HS-5 (cell line): ENCODE data around the gene METTL21A.
A peak's percentile ranks its signal among the peaks of the same experiment; 100 is the strongest.
"Not testable (repeated sequence)": the region's sequence is repeated elsewhere in the genome, so short reads cannot be mapped to it uniquely, and the experiment has no call there.

Experiments used
- DNase-seq: peaks from one replicate; pipeline ENCODE4 v3.0.0-alpha.2; 2012; ENCODE audit warnings: low read depth

METTL21A gene

DNA sequence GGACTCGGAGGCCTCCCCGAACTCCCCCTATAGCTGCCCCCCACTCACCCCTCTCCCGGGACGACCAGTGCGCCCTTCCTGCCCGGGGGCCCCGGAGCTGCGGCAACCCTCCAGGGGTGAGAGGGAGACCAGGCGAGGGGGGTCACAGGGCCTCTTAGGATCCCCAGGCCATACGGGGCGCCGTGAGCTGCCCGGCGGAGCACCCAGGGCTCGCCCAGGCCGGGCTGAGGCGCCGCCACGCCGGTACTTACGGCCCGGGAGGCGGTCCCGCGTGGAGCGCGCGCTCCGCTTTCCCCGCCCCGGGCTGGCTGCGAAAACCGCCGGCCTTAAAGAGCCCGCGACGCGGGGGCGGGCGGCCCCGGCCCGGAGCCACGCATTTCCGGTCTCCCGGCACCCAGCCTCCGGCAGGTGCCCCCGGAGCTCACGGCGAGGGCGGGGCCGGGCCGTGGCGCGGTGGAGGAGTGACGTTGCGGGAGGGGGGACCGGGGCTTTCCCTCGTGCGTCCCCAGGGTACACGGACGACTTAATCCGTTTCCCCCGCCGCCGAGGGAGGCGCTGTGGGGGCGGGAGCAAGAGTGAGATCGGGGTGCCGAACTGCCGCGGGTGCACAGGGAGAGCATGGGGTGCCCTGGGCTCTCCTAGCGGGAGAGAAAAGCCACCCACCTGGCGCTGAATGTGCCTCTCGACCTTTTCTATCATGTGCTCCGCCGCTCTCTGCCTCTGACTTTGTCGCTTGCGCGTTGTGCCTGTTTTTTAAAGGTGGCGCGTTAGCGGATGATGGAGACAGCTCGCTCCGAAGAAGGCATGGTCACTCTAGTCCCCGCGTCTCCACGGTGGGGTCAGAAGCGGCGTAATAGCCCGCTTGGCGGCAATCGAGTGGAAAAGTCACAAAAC, at the start of gene METTL21A:
TSS of gene METTL21A (minus strand) at position 381 of the 894 bp plus-strand sequence. CDS start 1,019 bp downstream, outside the sequence.
- peak; percentile 58 for DNase-seq

DNA sequence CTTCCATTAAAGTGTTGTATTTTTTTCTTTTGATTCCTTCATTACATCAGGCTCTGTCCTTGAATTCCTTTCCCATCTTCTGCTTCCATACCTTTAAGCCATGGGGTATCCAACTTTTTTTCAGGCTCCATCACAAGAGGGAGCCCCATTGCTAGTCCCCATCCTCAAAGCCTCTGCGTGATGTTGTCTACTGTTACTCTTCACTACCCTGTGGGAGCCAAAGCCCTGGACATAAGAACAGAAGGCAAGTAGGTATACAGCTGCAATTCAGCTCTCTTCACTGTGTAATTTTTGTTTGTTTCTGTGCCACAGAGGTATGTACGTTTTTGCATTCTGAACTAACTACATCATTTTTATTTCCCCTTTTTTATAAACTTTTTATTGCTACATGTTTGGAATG, 49.6 kb upstream of the METTL21A start:
- no peak for DNase-seq

DNA sequence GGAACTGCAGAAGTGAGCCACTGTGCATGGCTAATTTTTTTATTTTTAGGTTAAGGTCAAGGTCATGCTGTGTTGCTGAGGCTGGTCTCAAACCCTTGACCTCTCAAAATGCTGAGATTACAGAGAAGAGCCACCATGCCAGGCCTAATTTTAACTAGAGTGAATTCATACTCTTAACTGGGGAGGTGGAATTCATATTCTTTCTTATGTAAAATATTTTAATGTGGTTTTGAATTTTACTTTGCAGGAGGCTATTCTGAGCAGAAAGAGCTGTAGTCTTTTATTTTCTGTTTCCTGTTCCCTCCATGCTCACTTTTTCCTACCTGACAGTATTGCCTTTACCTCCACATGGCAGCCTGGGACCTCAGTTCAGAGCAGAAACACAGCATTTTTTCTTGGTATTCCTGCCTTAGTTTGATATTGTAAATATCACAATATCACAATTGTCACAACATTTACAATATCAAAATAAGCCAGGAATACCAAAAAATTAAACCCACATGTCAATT, 49.1 kb upstream of the METTL21A start:
- DNase-seq: no peak

DNA sequence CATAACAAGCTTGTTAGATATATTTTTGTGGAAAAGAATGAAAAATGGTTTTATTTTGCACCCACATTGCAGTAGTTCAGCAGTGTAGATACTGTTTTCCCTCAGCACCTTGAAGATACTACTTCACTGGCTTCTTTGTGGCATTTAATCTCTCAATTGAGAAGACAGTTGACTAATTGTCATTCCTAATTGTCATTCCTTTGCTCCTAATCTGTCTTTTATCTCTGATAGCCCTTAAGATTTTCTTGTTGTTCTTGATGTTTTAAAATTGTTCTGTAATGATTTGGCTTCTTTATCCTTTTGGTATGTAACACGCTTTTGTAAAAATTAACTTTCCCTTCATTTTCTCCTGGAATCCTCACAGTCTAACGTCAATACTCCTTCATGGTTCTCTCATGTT, 48.2 kb upstream of the METTL21A start:
- DNase-seq: no peak

DNA sequence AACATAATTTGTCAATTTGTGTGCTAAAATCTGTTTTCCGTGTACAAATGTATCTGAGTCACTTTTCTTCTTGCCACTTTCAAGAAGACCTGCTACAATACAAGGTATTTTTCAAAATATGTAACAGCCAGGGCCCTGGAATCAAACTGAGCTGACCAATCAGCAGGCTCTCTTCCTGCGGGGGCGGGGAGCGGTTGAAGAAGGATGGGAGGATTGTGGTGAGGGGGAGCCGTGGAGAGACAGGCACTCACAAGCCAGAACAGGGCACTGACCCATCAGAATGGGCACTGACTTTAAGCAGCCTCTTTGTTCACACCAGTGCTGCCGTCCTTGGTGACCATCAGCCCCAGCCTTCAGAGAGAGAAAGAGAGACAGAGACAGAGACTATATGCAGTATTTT, 45.7 kb upstream of the METTL21A start:
- no peak for DNase-seq

DNA sequence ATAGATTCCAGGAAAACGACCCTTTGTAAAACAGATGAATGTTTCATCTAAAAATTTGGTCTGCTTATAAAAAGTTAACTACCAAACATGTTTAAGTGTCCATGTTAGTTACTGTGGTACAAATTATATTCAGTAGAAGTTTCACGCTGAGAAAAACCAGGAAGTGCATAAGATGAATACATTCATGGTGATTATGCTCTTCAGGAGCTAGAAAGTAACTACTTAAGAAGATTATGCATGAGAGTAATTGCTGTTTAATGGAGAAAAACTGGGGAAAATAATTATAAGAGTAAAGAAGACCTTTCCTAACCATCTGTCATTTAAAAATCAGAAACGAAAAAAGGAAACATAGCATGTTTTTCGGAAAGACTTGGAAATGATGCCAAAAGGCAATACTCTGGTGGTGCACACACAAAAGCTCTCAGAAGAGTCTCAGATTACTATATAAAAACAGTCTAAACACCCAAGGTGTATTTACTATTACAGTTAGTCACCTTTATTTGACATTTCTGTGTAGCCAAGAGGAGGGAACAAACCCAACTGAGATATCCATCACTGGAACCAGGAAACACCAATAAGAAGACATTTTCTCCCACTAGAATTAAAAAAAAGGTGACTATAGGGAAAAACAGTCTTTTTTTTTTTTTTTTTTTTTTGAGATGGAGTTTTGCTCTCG, 38.8 kb upstream of the METTL21A start:
- DNase-seq: no peak

DNA sequence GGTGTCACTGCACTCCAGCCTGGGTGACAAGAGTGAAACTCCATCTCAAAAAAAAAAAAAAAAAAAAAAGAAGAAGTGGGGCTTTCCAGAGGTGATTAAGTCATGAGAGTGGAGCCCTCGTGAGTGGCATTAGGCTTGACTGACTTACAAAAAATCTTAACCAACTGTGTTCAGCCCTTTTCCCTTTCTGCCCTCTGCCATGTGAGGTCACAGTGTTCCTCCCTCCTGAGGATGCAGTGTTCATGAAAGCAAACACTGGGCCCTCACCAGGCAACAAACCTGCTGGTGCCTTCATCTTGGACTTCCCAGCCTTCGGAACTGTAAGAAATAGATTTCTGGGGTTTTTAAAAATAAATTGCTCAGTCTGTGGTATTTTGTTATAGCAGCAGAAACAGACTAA, 37.0 kb upstream of the METTL21A start:
- DNase-seq: no peak

DNA sequence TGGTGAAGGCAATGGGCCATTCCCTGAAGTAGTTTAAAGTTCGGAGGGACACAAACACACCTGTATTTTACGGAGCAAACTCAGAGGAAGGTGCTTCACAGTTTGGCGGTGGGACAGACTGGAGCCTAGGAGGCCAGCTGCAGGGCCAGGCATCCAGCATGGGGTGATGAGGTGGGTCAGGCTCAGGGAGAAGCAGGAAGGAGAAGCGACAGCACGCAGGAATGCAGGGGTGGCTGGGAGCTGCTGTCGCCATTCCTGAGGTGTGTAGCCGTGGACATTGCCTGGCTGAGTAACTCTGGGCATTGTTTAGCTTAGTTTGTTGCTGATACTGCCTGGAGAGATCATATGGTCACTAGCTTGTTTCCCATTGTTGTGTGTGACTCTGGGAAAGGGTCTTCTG, 35.8 kb upstream of the METTL21A start:
- no peak for DNase-seq

DNA sequence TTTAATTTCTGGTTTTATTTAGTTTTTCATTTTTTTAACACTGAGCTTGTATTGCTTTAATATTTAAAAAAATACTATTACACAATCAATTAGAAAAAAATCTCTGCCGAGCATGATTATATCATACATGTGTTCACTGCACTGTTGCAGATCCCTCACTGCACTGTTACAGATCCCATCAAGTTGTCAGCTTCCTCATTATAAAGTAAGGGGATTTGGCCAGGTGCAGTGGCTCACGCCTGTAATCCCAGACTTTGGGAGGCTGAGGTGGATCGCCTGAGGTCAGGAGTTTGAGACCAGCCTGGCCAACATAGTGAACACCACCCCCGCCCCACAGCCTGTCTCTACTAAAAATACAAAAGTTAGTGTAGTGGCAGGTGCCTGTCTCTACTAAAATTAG, 33.0 kb upstream of the METTL21A start:
- no peak for DNase-seq

DNA sequence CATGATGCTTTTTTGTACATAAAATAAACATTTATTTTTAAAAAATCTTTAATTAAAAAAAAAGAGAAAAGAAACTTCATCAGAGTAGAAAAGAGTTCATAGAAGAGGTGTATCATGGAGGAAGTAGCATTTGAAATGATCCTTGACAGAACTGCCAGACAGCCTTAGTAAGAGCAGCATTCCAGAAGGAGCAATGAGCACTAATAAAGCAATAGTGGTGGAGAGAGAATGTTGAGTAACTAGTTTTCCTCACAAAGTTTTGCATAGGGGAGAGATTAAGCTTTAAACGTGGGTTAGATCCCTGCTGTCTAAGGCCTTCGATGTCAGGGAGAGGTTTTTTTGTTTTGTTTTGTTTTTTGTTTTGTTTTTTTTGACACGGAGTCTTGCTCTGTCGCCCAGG, 29.8 kb upstream of the METTL21A start:
- no peak for DNase-seq

DNA sequence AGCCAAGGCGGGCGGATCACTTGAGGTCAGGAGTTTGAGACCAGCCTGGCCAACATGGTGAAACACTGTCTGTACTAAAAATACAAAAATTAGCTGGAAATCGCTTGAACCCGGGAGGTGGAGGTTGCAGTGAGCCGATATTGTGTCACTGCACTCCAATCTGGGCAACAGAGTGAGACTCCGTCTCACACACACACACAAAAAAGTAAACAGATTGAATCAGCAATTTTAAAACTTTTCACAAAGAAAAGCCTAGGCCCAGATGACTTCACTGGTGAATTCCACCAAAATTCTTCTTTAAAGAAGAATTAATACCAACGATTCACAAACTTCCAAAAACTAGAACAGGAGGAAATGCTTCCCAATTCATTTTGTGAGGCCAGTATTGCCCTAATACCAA, 21.4 kb upstream of the METTL21A start:
- not testable (repeated sequence) for DNase-seq

DNA sequence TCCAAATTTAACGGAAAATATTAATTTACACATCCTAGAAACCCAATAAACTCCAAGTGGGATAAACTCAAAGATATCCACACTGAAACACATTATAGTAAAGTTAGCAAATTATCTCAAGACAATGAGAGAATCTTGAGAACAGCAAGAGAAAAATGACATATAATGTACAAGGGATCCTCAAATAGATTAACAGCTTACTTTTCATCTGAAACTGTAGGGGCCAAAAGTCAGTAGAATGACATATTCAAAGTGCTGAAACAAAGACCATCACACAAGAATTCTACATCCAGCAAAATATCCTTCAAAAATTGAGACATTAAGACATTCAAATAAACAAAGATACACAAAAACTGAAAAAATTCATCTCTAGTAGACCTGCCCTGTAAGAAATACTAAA, 18.7 kb upstream of the METTL21A start:
- no peak for DNase-seq

DNA sequence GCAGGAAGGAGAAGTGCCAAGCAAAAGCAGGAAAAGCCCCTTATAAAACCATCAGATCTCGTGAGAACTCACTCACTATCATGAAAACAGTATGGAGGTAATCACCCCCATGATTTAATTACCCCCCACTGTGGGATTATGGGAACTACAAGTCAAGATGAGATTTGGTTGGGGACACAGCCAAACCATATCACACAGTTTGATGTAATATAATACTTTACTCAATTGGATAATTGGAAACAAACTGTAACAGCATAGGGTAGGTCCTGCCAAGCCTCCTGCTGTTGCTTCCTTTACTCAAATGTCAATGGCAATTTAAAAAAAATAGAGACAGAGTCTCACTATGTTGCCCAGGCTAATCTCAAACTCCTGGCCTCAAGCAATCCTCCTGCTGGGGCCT, 15.5 kb upstream of the METTL21A start:
- DNase-seq: no peak

DNA sequence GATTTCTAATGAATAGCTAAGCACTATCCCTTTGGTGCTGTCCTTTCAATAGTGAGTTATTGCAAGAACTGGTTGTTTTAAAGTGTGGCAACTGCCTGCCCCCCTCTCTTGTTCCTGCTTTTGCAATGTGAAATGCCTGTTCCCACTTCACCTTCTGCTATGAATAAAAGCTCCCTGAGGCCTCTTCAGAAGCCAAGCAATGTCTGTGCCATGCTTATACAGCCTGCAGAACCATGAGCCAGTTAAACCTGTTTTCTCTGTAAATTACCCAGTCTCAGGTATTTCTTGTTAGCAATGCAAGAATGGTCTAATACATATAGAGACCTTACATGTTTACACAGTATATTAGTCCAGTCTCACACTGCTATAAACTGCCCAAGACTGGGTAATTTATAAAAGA, 15.0 kb upstream of the METTL21A start:
- DNase-seq: no peak

DNA sequence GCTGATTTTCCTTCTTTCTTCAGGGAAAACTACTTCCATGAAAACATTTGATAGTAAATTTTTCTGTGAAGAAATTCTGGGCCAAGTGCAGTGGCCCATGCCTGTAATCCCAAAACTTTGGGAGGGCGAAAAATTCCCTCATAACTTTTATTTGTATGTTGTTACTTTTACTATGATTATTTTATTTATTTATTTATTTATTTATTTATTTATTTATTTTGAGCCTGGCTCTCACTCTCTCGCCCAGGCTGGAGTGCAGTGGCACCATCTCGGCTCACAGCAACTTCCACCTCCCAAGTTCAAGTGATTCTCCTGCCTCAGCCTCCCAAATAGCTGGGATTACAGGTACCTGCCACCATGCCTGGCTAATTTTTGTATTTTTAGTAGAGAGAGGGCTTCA, 14.1 kb upstream of the METTL21A start:
- DNase-seq: not testable (repeated sequence)

DNA sequence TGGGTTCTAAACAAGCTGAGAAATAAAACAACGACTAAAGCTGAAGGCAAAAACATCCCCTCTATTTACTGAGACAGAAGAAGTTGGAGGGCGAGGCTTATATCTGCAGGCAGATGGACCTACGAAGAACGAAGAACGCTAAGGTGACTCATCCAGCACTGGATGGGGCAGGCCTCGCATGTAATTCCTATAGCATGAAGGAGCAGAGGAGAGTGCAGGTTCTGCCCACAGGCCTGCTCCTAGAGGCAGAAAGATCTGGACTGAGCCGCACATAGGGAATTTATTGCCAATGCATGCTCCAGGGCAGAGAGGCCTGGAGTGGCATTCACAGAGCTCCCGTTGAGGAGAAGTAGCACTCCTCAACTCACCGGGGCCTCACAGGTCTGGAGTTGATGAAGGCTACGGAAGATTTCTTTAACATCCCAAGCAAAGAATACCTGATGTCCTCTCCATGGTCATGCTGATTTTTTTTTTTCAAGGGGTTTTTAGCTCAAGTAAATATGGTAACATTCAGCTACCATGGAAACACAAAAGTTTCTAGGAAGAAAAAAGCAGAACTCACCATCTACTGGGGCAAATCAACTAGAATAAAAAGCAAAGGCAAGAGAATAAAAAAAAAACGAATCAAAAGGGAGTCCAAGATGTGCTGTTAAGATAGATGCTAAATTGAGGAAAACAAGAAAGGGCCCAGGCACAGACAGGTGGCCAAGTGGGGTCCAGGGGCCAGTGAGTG, 10.4 kb upstream of the METTL21A start:
- no peak for DNase-seq

DNA sequence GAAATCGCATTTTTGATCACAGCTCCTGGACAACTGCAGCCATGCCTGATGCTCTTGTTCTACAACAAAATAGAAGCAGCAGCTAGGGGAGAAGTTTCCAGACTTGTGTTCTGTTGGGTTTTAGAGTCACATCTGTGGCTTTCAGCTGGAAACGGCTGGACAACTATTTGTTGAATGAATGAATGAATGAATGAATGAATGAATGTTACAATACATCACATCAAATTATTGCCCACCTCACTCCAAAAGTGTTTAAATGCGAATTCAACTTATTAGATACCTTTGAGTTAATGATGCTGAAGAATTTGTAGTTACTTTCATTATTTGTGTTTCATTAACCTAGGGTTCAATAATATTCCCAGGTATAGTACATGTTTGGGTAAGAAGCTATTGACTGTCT, 8.5 kb upstream of the METTL21A start:
- DNase-seq: no peak

DNA sequence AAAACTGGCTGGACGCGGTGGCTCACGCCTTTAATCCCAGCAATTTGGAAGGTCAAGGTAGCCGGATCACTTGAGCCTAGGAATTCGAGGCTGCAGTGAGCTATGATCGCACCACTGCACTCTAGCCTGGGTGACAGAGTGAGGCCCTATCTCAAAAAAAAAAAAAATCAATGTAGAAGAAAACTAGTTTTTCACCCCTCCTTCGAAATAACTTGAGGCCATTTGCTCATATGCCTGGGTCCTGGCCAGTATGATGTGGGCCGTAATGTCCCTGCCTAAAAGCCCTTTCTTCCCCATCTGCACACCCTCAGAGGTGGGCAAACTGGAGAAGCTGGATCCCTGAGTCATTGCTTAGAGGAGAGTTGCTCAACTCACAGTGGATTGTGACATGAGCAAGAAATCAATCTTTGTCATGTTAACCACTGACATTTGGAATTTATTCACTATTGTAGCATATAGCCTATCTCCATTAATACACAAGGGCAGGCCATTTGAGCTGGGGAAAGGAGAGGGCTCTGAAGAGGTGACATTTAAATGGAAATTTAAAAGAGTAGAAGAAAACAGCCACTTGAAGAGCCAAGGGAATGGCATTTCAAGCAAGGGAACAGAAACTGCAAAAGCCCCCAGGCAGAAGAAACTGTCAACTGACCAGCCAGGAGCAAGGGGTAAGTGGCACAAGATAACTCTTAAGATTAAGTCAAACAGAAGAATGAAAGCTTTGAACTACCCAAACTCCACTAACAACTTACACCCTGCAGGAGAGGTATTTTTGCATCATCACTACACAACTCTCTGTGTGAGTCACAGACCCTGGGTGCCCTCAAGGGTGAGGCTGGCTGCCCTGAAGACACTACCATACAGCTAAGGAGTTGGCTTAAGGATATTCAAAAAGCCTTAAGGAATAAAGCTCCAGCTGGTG, 7.6 kb upstream of the METTL21A start:
- DNase-seq: peak; percentile 43

DNA sequence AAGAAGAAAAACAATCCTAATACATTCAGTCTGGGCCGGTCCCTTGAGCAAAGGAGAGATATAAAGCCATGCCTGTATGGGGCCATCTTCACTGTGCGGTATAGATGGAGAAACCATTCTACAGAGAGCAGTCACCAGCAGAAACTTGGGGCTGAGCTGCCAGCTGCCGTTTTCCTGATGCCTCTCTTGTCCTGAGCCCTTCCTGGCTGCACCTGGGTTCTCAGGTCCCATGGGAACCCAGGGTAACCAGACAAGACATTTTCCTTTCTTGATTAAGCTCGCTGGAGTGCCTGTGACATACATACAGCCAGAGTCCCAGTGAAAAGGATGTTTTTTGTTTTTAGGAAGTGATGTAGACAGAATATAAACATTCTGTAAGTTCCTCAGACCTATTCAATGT, 5.3 kb upstream of the METTL21A start:
- DNase-seq: no peak

DNA sequence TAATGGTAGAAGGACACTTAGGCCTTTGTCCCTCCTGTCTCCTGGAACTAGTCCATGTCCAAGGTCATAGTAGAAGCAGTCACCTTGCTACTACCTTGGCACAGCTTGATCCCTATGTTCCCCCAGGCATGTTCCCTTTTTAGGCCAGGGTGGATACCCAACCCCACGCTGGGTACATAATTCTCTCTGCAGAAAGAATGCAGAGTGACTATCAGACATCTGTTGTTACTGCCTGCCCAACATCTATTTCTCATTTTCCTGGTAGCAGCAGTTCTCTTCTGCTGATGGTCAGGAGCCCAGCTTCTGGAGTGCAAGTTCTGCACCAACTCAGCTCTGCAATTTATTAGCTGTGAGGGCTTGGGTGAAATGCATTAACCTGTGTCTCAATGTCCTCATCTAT, 4.4 kb upstream of the METTL21A start:
- DNase-seq: no peak

DNA sequence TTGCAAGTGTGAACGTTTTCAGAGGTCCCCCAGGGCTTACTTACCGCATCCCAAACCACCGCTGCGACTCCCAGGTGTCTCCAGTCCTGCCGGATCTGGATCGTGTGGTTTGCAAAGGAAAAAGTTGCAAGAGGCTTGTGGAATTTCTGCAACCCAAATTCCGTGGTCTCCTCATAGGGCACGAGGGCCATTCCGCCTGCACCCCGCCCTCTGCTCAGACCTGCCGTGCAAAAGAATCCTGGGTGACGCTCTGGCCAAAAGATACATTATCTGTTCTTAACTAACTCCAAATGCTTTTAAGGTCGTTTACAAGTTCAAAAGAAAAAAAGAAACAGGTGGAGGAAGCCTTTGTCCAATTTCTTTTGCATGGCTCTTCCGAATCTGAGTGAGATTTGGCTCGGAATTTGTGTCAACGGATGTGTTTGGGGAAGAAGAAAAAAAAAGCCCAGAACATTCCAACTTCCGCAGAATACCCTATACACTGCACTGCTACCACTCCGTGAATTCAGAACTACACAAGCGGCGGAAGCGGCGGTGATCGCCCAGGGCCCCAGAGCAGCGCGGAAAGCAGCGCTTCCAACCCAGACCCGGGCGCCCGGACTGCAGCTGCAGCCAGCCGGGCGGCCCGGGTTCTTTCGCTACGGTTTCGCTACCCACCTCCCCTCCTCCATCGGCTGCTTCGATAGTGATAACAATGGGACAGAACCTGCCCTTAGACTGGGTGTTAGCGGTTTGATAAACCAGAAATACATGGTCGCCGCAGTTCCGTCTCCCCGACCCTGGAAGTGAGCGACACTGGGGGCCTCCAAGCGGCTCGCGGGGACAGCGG, 795 bp downstream of the METTL21A start:
- peak; percentile 29 for DNase-seq
